HUDEP-2 (cell line): ENCODE data around the gene VEPH1.

ENCODE experiments used
- DNase-seq, 76 experiments: peaks; one replicate each; lab custom pipeline; 2025; ENCODE audit not compliant: unreplicated experiment in 76 of 76; lab: John Stamatoyannopoulos, UW

Gene VEPH1

DNA sequence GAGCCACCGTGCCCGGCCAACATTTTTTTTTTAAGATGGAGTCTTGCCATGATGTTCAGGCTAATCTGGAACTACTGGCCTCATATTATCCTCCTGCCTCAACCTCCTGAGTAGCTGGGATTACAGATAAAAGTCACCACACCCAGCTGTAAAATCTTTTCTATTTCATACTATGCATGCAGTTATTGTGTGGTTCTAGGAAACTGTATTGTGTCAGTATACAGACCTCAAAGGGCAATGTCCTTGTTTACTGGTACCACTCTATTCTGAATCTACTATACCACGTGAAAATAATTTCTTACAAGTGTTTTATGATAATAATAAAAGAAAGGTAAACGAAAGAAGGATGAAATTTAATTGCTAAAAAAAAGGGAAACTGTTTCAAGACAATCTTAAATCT lies 190.0 kb downstream of the VEPH1 start:
- peak in 3 of 76 experiments; percentile 5 to 9 (median 8) for DNase-seq

GRCh38 chr3:157312376-157312745 lies 190.9 kb downstream of the VEPH1 start:
- DNase-seq: no peak

DNA sequence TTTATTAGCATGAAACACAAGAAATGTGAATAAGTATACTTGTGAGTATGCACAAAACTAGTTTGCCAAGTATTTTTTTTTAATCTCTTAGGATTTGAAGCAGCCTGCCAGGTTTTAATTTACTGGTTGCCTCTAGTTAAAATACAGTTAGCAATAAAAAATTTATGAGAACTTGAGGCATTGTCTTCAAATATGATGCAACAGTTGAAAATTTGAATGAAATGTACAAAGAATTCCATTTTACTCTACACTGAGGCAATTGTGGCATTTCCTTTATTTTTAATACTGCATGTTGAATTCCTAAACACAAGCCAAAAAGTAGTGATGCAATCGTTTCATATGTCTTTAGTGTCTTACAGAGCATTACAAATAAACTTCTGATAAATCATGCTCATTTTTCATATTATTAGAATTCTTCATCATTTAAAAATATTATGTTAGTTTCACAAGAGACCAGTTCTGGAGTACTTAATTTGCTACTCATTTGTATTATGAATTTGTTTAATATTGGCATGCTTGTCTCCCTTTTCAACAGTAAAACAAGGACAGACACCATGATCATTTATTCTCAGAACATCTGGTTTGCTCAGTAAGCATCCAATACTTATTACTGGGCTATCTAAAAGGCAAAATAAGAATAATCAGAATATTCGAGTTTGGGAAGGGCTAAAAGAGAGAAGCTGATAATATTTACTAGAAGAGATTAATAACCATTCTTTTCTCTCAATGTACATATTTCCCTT lies 191.4 kb downstream of the VEPH1 start:
- no peak for DNase-seq

GRCh38 chr3:157310329-157311052 lies 192.7 kb downstream of the VEPH1 start:
- DNase-seq: no peak

GRCh38 chr3:157306502-157306901 lies 196.7 kb downstream of the VEPH1 start:
- no peak for DNase-seq

DNA sequence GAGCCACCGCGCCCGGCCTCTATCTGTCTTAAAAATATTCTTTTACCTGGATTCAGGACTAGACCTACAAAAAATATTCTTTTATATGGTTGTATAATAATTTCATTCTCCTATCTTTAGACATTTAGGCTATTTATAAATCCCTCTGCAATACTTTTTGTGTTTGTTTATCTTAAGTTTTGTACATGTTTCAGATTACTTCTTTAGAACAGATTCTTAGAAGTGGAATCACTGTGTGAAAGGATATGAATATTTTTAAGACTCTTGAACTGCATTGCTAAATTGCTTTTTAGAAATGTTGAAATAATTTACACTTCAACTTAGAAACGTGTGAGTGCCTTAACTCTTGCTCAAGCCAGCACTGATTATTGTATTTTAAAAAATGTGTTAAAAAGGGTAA lies 197.8 kb downstream of the VEPH1 start:
- DNase-seq: no peak

GRCh38 chr3:157301755-157302154 lies 201.5 kb downstream of the VEPH1 start:
- DNase-seq: no peak

GRCh38 chr3:157300981-157301663 lies 202.1 kb downstream of the VEPH1 start:
- no peak for DNase-seq

DNA sequence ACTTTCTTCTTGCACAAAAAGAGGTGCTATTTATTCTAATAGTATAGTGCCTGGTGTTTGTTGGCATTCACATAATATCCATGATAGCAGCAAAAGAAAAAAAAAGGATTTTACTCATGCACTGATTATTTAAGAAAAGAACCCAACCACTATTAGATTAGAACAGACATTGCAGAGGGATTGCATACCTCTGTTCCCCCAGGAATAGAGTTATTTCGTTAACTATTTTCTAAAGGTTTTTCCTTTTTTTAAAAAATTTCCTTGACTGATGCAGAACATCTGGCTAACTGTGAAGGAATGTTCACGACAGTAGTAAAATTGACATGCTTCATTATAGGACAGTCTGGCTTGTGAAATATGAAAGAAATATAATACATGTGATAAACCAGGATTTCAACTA lies 203.1 kb downstream of the VEPH1 start:
- no peak for DNase-seq

DNA sequence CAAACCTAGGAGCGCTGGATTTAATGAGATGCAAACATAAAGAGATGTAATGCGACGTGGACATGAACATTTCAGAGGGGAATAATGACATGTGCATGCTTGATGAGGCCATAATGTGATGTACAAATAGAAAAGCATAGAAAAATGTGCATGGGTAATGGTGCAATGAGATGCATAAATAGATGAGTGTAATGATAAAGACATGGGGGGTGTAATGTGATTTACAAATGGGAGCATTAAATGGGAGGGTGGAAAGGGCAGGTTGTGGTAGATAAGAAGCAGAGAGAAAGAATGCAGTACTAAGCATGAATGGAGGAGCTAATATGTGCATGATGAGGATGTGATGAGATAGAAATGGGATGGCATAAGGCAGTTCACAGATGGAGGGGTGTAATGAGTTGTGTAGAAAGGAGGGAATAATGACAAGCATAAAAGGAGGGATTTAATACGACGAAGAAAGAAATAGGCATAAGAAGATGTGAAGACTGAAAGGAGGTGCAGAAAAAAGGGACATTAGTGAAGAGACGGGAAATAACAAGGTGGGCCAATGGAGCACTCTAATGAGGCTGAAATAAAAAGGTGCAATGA lies 205.8 kb downstream of the VEPH1 start:
- DNase-seq: no peak

DNA sequence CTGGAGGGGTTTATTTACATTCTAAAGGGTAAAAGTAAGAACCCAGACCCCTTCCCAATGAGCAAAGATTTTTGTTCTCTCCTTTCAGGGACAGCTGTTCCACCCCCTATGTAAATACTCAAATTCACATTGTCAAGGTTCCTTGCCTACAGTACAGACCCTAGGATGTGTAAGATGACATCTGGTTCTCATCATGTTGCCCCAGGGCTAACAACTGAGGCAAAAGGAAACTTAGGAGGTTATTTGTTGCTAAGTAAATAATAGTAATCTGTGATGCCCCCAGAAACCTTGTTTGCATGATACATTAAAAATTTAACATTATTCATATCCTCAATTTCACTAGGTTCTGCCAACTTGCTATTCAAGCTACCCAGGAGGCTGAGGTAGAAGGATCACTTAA lies 208.3 kb downstream of the VEPH1 start:
- no peak for DNase-seq

DNA sequence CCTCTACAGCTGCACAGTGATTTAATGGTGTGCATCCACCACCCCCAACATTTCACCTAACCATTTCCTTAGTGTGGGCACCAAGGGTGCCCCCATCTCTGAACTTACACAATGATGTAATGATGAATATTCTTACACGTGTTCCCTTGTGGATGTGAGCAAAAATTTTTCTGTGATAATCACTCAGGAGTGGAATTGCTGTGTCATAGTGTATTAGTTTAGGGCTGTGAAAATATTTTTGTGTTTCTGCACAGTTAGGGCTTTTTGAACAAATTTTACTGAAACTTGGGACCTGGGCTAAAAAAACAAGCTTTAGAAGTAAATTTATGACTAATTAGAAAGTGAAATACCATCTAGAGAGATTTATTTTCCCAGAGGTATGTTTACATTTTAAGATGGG lies 208.7 kb downstream of the VEPH1 start:
- no peak for DNase-seq

DNA sequence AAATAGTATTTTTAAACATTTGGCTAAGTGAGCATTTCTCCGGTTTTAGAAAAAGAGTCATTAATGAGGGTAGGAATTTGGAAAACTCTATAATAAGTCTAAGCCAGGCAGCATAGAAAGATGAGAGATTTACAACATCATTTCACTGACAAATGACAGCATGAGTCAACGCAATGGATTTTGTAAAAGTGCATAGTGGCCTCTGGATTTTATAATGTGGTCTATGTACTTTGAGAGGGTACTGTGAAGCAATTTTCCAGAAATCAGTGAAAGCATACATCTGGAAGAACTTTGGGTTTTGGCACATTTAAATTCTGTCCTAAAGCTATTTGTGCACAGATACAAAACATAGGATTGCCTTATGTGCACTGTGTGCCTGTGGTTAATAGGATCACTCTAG lies 212.4 kb downstream of the VEPH1 start:
- DNase-seq: no peak

GRCh38 chr3:157285966-157286365 lies 217.2 kb downstream of the VEPH1 start:
- no peak for DNase-seq

- DNase-seq: no peak
Observed at GRCh38 chr3:157285141-157285540, 218.1 kb downstream of the VEPH1 start.

GRCh38 chr3:157284688-157285087 lies 218.5 kb downstream of the VEPH1 start:
- no peak for DNase-seq

- DNase-seq: no peak
Observed at GRCh38 chr3:157282261-157283191, 220.7 kb downstream of the VEPH1 start.

DNA sequence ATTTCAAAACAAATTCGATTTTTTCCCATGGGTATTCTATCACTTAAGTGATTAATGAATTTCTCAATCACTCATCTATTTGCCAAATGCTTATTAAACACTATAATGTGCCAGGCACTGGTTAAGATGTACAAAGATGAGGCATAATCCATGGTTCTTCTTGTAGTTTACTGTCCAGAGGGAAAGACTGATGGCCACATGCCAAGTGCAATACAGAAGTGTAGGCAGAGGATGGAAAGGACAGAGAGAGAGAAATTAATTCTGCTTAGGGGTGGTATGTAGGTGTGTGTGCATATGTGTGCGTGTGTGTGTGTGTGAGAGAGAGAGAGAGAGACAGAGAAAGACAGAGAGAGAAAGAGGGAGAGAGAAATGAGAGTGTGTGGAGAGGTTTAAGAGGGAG lies 222.4 kb downstream of the VEPH1 start:
- no peak for DNase-seq

GRCh38 chr3:157280354-157280753 lies 222.9 kb downstream of the VEPH1 start:
- no peak for DNase-seq

- DNase-seq: no peak
Observed at GRCh38 chr3:157279237-157279636, 224.0 kb downstream of the VEPH1 start.
